ENCODE measurements around the gene PPP1R11.
"Not testable (repeated sequence)": the region's sequence is repeated elsewhere in the genome, so short reads cannot be mapped to it uniquely, and the experiment has no call there.

Gene PPP1R11

DNA sequence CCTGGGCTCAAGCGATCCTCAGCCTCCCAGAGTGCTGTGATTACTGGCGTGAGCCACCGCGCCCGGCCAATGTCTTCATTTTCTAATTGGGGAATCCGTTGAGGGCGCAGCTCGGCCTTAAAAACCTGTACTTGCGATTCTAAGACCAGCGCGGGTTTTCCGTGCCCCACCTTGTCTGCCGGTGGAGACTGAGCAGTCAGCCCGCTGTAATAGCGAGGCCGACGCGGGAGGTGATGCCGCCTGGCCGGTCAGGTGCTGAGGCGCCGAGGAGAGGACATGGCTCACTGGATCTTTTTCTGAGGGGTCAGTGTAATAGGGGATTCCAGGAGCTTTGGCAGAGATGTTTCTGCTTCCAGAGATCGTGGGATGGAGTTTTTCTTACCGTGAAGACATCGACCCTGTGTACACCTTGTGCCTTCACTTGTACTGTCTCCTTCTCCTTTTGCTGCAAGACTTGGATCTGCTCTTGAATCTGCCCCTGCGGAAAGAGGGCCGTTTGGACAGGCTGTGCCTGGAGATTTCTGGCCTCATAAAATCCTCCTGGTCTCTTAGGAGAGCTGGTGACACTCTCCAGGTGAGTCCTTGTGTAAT lies 44.4 kb downstream of the PPP1R11 start:
- H3K27ac ChIP-seq = no peak overlapping the region
- TF ChIP-seq, protein P1, sequence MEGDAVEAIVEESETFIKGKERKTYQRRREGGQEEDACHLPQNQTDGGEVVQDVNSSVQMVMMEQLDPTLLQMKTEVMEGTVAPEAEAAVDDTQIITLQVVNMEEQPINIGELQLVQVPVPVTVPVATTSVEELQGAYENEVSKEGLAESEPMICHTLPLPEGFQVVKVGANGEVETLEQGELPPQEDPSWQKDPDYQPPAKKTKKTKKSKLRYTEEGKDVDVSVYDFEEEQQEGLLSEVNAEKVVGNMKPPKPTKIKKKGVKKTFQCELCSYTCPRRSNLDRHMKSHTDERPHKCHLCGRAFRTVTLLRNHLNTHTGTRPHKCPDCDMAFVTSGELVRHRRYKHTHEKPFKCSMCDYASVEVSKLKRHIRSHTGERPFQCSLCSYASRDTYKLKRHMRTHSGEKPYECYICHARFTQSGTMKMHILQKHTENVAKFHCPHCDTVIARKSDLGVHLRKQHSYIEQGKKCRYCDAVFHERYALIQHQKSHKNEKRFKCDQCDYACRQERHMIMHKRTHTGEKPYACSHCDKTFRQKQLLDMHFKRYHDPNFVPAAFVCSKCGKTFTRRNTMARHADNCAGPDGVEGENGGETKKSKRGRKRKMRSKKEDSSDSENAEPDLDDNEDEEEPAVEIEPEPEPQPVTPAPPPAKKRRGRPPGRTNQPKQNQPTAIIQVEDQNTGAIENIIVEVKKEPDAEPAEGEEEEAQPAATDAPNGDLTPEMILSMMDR (IDR thresholded peaks at IDR 0.05) = no peak
- H3K4me3 ChIP-seq (ENCODE audit: low read depth in 1 of 2, low read length in 1 of 2) = no peak overlapping the region
- H3K9me3 ChIP-seq = no peaks in the 10 kb centered on the region
- H3K27me3 ChIP-seq = peaks cover 98% of the 10 kb centered on the region
- no peaks in the 10 kb centered on the region for H3K36me3 ChIP-seq
- H3K4me1 ChIP-seq (ENCODE audit: control insufficient read depth in 1 of 2, insufficient read depth in 1 of 2, low read depth in 1 of 2, low read length in 1 of 2) = no peaks in the 10 kb centered on the region

- H3K27ac ChIP-seq = no peak overlapping the region
- H3K4me1 ChIP-seq (ENCODE audit: control insufficient read depth in 1 of 2, insufficient read depth in 1 of 2, low read depth in 1 of 2, low read length in 1 of 2) = no peaks in the 10 kb centered on the region
- H3K9me3 ChIP-seq = no peaks in the 10 kb centered on the region
- no peak overlapping the region for H3K4me3 ChIP-seq (ENCODE audit: low read depth in 1 of 2, low read length in 1 of 2)
- peaks cover 98% of the 10 kb centered on the region for H3K27me3 ChIP-seq
- TF ChIP-seq, protein P1 (IDR thresholded peaks at IDR 0.05) = no peak
- H3K36me3 ChIP-seq = no peaks in the 10 kb centered on the region
Observed at GRCh38 chr6:30112402-30112994, 45.5 kb downstream of the PPP1R11 start.

- TF ChIP-seq, protein P1 (IDR thresholded peaks at IDR 0.05) = no peak
- Histone ChIP-seq H3K27me3 (peaks cover 96% of the 10 kb centered on the region), H3K4me3 (ENCODE audit: low read depth in 1 of 2, low read length in 1 of 2) (no peak within 1 kb of the TSS)
Observed at GRCh38 chr6:30113003-30113759, 46.2 kb downstream of the PPP1R11 start, which contains the start of gene TRIM31. TRIM31 (minus strand) TSS chr6:30113090; CDS start chr6:30112805, 285 bp downstream.

DNA sequence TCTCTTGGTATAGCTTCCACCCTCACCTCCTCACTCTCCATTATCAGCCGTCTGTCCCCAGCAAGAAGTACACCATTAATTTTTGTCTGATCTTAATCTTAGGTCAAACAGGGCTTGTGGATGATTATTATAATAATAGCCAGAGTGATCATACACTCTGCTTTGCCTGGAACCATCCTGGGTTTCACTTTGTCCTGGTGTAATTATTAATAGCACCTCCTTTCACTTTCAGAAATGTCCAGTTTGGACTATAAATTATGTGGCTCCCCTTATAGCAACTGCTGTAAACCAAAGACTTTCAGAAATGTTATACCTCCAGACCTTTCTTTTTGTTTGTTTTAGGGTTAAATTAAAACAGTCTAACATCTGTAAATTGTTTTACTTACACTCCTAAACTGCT lies 46.8 kb downstream of the PPP1R11 start:
- Histone ChIP-seq H3K27ac (no peak overlapping the region), H3K4me1 (ENCODE audit: control insufficient read depth in 1 of 2, insufficient read depth in 1 of 2, low read depth in 1 of 2, low read length in 1 of 2) (no peaks in the 10 kb centered on the region), H3K9me3 (no peaks in the 10 kb centered on the region), H3K36me3 (no peaks in the 10 kb centered on the region), H3K4me3 (ENCODE audit: low read depth in 1 of 2, low read length in 1 of 2) (no peak overlapping the region), H3K27me3 (peaks cover 89% of the 10 kb centered on the region)
- TF ChIP-seq, protein P1 (IDR thresholded peaks at IDR 0.05) = no peak

More at GRCh38 chr6:30113003-30113759, 46.2 kb downstream of the PPP1R11 start, which contains the start of gene TRIM31:
- no peaks in the 10 kb centered on the region for H3K36me3 ChIP-seq
- no peaks in the 10 kb centered on the region for H3K9me3 ChIP-seq
- no peaks in the 10 kb centered on the region for H3K4me1 ChIP-seq (ENCODE audit: control insufficient read depth in 1 of 2, insufficient read depth in 1 of 2, low read depth in 1 of 2, low read length in 1 of 2)
- H3K27ac ChIP-seq = no peak within 1 kb of the TSS

DNA sequence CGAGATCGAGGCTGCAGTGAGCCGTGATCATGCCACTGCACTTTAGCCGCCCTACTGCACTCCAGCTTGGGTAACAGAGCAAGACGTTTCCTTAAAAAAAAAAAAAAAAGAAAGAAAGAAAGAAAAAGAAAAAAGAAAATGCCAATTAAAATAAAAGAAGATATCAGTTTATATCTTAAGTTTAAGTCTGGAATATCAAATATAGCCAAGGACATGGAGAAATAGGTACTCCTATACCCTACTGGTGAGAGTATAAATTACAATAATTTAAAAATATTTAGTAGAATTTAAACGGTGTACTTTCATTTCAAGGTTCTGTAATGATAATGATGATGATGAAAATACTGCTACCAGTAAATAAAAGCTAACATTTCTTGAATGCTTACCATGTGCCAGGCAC lies 49.7 kb downstream of the PPP1R11 start:
- Histone ChIP-seq H3K9me3 (no peaks in the 10 kb centered on the region), H3K36me3 (no peaks in the 10 kb centered on the region), H3K4me3 (ENCODE audit: low read depth in 1 of 2, low read length in 1 of 2) (no peak overlapping the region), H3K27ac (no peak overlapping the region), H3K27me3 (peaks cover 72% of the 10 kb centered on the region), H3K4me1 (ENCODE audit: control insufficient read depth in 1 of 2, insufficient read depth in 1 of 2, low read depth in 1 of 2, low read length in 1 of 2) (no peaks in the 10 kb centered on the region)
- TF ChIP-seq, protein P1 (IDR thresholded peaks at IDR 0.05) = no peak

DNA sequence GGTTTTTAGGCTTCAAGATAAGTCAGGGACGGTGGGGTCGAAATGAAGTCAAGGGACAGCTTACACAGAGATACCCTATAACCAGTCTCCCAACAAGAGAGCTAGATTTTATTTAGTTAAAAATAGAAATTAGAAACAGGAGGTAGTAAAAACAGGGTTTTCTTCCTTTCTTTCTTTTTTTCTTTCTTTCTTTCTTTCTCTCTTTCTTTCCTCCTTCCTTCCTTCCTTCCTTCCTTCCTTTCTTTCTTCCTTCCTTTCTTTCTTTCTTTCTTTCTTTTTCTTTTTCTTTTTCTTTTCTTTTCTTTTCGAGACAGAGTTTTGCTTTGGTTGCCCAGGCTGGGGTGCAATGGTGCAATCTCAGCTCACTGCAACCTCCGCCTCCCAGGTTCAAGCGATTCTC lies 51.7 kb downstream of the PPP1R11 start:
- H3K4me3 ChIP-seq (ENCODE audit: low read depth in 1 of 2, low read length in 1 of 2); H3K36me3 ChIP-seq; H3K27ac ChIP-seq; H3K9me3 ChIP-seq; H3K4me1 ChIP-seq (ENCODE audit: control insufficient read depth in 1 of 2, insufficient read depth in 1 of 2, low read depth in 1 of 2, low read length in 1 of 2): not testable (repeated sequence)
- peaks cover 72% of the 10 kb centered on the region for H3K27me3 ChIP-seq

Data from neutrophil (primary cell).